ENCODE data around the gene PPHLN1. TPM values are rescaled to one million over a fixed set of nuclear protein-coding genes. Genes with fewer than 3 reads are reported as not detected.

PPHLN1 gene
- total RNA-seq, 1 experiment from 2014 or later: 87.6 TPM

- Mint-ChIP-seq H3K36me3 (ENCODE audit: insufficient read depth, unreplicated experiment) (peaks cover 6% of the 10 kb centered on the region), H3K9me3 (ENCODE audit: unreplicated experiment) (no peaks in the 10 kb centered on the region), H3K4me1 (ENCODE audit: low read depth, unreplicated experiment) (no peaks in the 10 kb centered on the region), H3K27me3 (ENCODE audit: insufficient read depth, unreplicated experiment) (no peaks in the 10 kb centered on the region), H3K27ac (ENCODE audit: unreplicated experiment) (no peak overlapping the region), H3K4me3 (ENCODE audit: unreplicated experiment) (no peak overlapping the region)
- H3K4me1 ChIP-seq: no peaks in the 10 kb centered on the region
- no peak overlapping the region for H3K4me3 ChIP-seq (ENCODE audit: low read depth, low read length)
- POLR2A ChIA-PET: no interaction called here
- CTCF ChIA-PET: interaction anchor here (0.6 kb wide), 1 partner anchor 10 kb away, joined by 8 read pairs; no protein-coding TSS in a partner anchor
- TF ChIP-seq, protein P1, sequence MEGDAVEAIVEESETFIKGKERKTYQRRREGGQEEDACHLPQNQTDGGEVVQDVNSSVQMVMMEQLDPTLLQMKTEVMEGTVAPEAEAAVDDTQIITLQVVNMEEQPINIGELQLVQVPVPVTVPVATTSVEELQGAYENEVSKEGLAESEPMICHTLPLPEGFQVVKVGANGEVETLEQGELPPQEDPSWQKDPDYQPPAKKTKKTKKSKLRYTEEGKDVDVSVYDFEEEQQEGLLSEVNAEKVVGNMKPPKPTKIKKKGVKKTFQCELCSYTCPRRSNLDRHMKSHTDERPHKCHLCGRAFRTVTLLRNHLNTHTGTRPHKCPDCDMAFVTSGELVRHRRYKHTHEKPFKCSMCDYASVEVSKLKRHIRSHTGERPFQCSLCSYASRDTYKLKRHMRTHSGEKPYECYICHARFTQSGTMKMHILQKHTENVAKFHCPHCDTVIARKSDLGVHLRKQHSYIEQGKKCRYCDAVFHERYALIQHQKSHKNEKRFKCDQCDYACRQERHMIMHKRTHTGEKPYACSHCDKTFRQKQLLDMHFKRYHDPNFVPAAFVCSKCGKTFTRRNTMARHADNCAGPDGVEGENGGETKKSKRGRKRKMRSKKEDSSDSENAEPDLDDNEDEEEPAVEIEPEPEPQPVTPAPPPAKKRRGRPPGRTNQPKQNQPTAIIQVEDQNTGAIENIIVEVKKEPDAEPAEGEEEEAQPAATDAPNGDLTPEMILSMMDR (IDR thresholded peaks at IDR 0.05; ENCODE audit: insufficient read depth in 1 of 2, low read depth in 1 of 2, low read length in 1 of 2, severe bottlenecking in 1 of 2, unreplicated experiment in 1 of 2): no peak
- no peaks in the 10 kb centered on the region for H3K27me3 ChIP-seq (replicated peaks; ENCODE audit: control insufficient read depth, insufficient read depth, low read length)
- intact Hi-C loops (cut with micrococcal nuclease; ENCODE audit: unreplicated experiment): no loop called here
- H3K9me3 ChIP-seq: no peaks in the 10 kb centered on the region
- DNase-seq: no peak
- BruUV-seq (replicated peaks): no TSS peak
- H3K36me3 ChIP-seq (ENCODE audit: control insufficient read depth, insufficient read depth, low read length): no peaks in the 10 kb centered on the region
Measured at GRCh38 chr12:42308390-42308789, 17.6 kb upstream of the PPHLN1 start.

GRCh38 chr12:42309996-42310395 is 16.0 kb upstream of the PPHLN1 start:
- intact Hi-C loops (cut with micrococcal nuclease; ENCODE audit: unreplicated experiment): no loop called here
- H3K36me3 ChIP-seq (ENCODE audit: control insufficient read depth, insufficient read depth, low read length): no peaks in the 10 kb centered on the region
- ChIA-PET POLR2A (no interaction called here), CTCF (no interaction called here)
- TF ChIP-seq, protein P1 (IDR thresholded peaks at IDR 0.05; ENCODE audit: insufficient read depth in 1 of 2, low read depth in 1 of 2, low read length in 1 of 2, severe bottlenecking in 1 of 2, unreplicated experiment in 1 of 2): no peak
- Mint-ChIP-seq H3K27ac (ENCODE audit: unreplicated experiment) (no peak overlapping the region), H3K4me1 (ENCODE audit: low read depth, unreplicated experiment) (no peaks in the 10 kb centered on the region), H3K4me3 (ENCODE audit: unreplicated experiment) (no peak overlapping the region), H3K27me3 (ENCODE audit: insufficient read depth, unreplicated experiment) (no peaks in the 10 kb centered on the region), H3K9me3 (ENCODE audit: unreplicated experiment) (no peaks in the 10 kb centered on the region), H3K36me3 (ENCODE audit: insufficient read depth, unreplicated experiment) (peaks cover 7% of the 10 kb centered on the region)
- H3K9me3 ChIP-seq: no peaks in the 10 kb centered on the region
- H3K27me3 ChIP-seq (replicated peaks; ENCODE audit: control insufficient read depth, insufficient read depth, low read length): no peaks in the 10 kb centered on the region
- no peak for DNase-seq
- no peaks in the 10 kb centered on the region for H3K4me1 ChIP-seq
- H3K4me3 ChIP-seq (ENCODE audit: low read depth, low read length): no peak overlapping the region
- no TSS peak for BruUV-seq (replicated peaks)

GRCh38 chr12:42315108-42315507 is 10.9 kb upstream of the PPHLN1 start:
- no peak for DNase-seq
- ChIA-PET POLR2A (no interaction called here), CTCF (no interaction called here)
- intact Hi-C loops (cut with micrococcal nuclease; ENCODE audit: unreplicated experiment): no loop called here
- H3K9me3 ChIP-seq: no peaks in the 10 kb centered on the region
- Mint-ChIP-seq H3K36me3 (ENCODE audit: insufficient read depth, unreplicated experiment) (peaks cover 7% of the 10 kb centered on the region), H3K27me3 (ENCODE audit: insufficient read depth, unreplicated experiment) (no peaks in the 10 kb centered on the region), H3K4me3 (ENCODE audit: unreplicated experiment) (no peak overlapping the region), H3K4me1 (ENCODE audit: low read depth, unreplicated experiment) (no peaks in the 10 kb centered on the region), H3K9me3 (ENCODE audit: unreplicated experiment) (no peaks in the 10 kb centered on the region), H3K27ac (ENCODE audit: unreplicated experiment) (no peak overlapping the region)
- no TSS peak for BruUV-seq (replicated peaks)
- no peaks in the 10 kb centered on the region; the same call in 1 of the 2 replicates for H3K36me3 ChIP-seq (ENCODE audit: control insufficient read depth, insufficient read depth, low read length)
- no peaks in the 10 kb centered on the region for H3K27me3 ChIP-seq (replicated peaks; ENCODE audit: control insufficient read depth, insufficient read depth, low read length)
- H3K4me3 ChIP-seq (ENCODE audit: low read depth, low read length): no peak overlapping the region
- TF ChIP-seq, protein P1 (IDR thresholded peaks at IDR 0.05; ENCODE audit: insufficient read depth in 1 of 2, low read depth in 1 of 2, low read length in 1 of 2, severe bottlenecking in 1 of 2, unreplicated experiment in 1 of 2): no peak
- no peaks in the 10 kb centered on the region for H3K4me1 ChIP-seq
